ENCODE results near the gene GYPE. TPM values are rescaled to one million over a fixed set of nuclear protein-coding genes. Genes with fewer than 3 reads are reported as not detected.
"Not testable (repeated sequence)": the region's sequence is repeated elsewhere in the genome, so short reads cannot be mapped to it uniquely, and the experiment has no call there.

The GYPE gene
- total RNA-seq (0.07 TPM in 1 of 2 replicates, not detected in the other), polyA plus RNA-seq (0.61 and 3.5 TPM in 2 replicates)

DNA sequence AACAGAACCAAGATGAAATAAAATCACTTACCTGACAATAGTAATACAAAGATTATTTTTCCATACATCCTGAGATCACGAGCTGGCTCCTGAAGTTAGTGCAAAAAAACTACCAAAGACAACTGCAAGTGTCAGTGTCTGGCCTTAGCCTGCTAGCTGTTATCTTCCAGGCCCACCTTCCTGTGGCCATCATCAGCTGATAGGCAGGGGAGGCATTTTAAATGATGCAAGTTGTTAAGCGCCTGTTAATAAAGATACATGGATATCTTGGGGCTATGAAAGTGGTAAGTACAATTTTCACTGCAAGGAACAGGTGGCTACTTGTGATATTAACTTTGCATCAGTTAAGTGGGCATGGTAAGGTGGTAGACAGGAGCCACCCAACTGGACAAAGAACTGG is at the start of gene GYPE:
Gene GYPE (minus strand): TSS at position 120 of the 400 bp plus-strand sequence. CDS start 52 bp downstream, at position 68.
- not testable (repeated sequence) for H3K4me1 ChIP-seq (ENCODE audit: low read depth); H3K9me3 ChIP-seq (ENCODE audit: low read depth); DNase-seq (ENCODE audit: low read depth in 1 of 2, low spot score in 1 of 2)

DNA sequence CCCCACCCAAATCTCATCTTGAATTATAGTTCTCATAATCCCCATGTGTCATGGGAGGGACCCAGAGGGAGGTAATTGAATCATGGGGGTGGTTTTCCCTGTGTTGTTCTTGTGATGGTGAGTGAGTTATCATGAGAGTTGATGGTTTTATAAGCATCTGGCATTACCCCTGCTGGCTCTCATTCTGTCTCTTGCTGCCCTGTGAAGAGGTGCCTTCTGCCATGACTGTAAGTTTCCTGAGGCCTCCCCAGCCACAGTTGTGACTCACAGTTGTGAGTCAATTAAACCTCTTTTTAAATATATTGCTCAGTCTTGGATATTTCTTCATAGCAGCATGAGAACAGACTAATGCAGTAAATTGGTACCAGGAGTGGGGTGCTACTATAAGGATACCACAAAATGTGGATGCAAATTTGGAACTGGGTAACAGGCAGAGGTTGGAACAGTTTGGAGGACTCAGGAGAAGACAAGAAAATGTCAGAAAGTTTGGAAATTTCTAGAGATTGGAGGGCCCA is 46.2 kb upstream of the GYPE start:
- not testable (repeated sequence) for H3K9me3 ChIP-seq (ENCODE audit: low read depth); H3K4me3 ChIP-seq; H3K27ac ChIP-seq; DNase-seq (ENCODE audit: low read depth in 1 of 2, low spot score in 1 of 2); H3K27me3 ChIP-seq; H3K4me1 ChIP-seq (ENCODE audit: low read depth); H3K36me3 ChIP-seq

More for the DNA sequence above, at the start of gene GYPE:
- H3K36me3 ChIP-seq, H3K4me3 ChIP-seq, H3K27me3 ChIP-seq, H3K27ac ChIP-seq: not testable (repeated sequence)

DNA sequence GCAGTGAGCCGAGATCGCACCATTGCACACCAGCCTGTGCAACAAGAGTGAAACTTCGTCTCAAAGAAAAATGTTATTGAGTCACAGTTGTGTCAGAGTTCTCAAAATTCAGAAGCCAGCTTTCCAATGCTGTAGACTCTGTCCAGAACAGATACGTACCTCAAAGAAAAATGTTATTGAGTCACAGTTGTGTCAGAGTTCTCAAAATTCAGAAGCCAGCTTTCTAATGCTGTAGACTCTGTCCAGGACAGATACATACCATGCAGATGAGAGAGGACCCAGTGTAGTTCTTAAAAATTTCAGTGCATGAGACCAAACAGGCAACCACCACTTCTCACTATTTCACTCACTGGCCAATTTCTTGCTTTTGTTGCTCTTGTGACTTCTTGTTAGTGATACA is 45.6 kb upstream of the GYPE start:
- H3K4me1 ChIP-seq (ENCODE audit: low read depth); DNase-seq (ENCODE audit: low read depth in 1 of 2, low spot score in 1 of 2); H3K27me3 ChIP-seq; H3K9me3 ChIP-seq (ENCODE audit: low read depth); H3K4me3 ChIP-seq; H3K27ac ChIP-seq; H3K36me3 ChIP-seq: not testable (repeated sequence)

DNA sequence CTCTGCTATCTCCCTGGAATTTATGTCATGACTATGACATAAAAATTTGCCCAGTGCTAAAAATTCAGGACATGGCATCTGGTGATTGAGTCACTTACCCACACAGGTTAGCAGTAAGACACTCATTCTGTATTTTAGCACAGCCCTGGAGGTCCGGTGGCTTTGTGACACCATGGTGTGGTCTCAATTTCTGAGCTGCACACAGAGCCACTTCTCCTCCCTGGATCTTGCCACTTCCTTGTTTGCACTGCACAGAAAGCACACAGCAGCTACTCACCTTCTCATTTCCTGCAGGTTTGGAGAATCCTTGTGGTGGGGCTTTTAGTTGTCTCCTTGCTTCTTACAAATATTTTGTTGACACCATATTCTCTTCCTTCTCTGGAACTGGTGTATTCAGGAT is 44.8 kb upstream of the GYPE start:
- not testable (repeated sequence) for H3K4me1 ChIP-seq (ENCODE audit: low read depth); H3K4me3 ChIP-seq; H3K9me3 ChIP-seq (ENCODE audit: low read depth); H3K27me3 ChIP-seq; H3K27ac ChIP-seq; H3K36me3 ChIP-seq; DNase-seq (ENCODE audit: low read depth in 1 of 2, low spot score in 1 of 2)

DNA sequence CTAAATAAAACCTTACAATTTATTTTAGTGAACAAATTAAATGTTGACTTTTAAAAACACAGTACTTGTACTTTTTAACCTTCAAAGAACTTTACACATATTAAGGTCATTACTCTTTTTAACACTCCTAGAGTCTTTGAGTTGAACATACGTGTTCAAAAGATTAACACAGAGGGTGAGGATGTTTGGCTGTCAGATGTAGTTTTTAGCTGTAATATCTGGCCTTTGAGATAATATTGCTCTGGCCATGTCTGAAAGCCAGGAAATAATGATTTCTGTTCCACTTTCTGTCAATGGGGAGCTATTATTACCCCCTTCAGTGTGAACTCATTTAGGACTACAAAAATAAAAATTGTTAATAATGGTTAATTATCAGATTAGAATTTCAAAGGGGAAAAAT is 42.1 kb upstream of the GYPE start:
- not testable (repeated sequence) for H3K27me3 ChIP-seq; H3K27ac ChIP-seq; H3K4me3 ChIP-seq; H3K36me3 ChIP-seq; DNase-seq (ENCODE audit: low read depth in 1 of 2, low spot score in 1 of 2); H3K9me3 ChIP-seq (ENCODE audit: low read depth); H3K4me1 ChIP-seq (ENCODE audit: low read depth)

DNA sequence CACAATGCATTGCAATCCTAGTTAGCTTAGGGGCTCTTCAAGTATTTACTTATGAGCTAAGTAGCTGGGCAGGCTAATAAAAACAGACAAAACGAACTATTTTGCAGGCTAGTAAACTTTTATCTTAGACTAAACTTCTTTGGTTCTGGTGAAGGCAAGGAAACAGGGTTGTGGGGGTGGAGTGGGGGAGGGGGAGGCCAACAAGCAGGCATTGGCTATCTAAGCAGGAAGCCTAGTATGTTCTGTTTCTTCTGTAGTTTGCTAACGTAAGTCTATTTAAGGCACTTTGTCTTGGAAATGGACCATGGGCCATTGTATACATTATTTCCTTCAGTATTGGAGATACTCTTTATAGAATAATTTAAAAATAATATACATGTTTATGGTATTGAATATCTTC is 35.3 kb upstream of the GYPE start:
- H3K36me3 ChIP-seq, H3K27me3 ChIP-seq: not testable (repeated sequence)

DNA sequence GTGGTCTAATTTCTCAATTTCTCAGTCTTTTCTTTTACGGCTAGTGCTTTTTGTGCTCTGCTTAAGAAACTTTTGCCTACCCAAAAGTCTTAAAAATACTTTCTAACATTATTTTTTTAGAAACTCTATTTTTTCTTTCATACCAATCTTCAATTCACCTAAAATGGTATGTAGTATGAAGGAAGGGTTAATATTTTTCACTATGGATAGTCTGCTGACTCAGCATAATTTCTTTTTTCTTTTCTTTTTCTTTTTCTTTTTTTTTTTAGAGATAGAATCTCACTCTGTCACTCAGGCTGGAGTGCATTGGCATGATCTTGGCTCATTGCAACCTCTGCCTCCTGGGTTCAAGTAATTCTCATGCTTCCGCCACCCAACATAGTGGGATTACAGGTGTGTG is 34.2 kb upstream of the GYPE start:
- H3K9me3 ChIP-seq (ENCODE audit: low read depth), result no peaks in the 10 kb centered on the region
- H3K4me3 ChIP-seq, result no peak overlapping the region
- TF ChIP-seq, protein P1, sequence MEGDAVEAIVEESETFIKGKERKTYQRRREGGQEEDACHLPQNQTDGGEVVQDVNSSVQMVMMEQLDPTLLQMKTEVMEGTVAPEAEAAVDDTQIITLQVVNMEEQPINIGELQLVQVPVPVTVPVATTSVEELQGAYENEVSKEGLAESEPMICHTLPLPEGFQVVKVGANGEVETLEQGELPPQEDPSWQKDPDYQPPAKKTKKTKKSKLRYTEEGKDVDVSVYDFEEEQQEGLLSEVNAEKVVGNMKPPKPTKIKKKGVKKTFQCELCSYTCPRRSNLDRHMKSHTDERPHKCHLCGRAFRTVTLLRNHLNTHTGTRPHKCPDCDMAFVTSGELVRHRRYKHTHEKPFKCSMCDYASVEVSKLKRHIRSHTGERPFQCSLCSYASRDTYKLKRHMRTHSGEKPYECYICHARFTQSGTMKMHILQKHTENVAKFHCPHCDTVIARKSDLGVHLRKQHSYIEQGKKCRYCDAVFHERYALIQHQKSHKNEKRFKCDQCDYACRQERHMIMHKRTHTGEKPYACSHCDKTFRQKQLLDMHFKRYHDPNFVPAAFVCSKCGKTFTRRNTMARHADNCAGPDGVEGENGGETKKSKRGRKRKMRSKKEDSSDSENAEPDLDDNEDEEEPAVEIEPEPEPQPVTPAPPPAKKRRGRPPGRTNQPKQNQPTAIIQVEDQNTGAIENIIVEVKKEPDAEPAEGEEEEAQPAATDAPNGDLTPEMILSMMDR (IDR thresholded peaks at IDR 0.05; ENCODE audit: low read depth, low read length), result no peak
- H3K27ac ChIP-seq, result no peak overlapping the region
- H3K36me3 ChIP-seq, result no peaks in the 10 kb centered on the region
- no peak for DNase-seq (ENCODE audit: low read depth in 1 of 2, low spot score in 1 of 2)
- no peaks in the 10 kb centered on the region for H3K4me1 ChIP-seq (ENCODE audit: low read depth)
- no peaks in the 10 kb centered on the region for H3K27me3 ChIP-seq

More for the DNA sequence above, 35.3 kb upstream of the GYPE start:
- H3K9me3 ChIP-seq (ENCODE audit: low read depth); H3K4me1 ChIP-seq (ENCODE audit: low read depth); H3K4me3 ChIP-seq; H3K27ac ChIP-seq; DNase-seq (ENCODE audit: low read depth in 1 of 2, low spot score in 1 of 2): not testable (repeated sequence)

DNA sequence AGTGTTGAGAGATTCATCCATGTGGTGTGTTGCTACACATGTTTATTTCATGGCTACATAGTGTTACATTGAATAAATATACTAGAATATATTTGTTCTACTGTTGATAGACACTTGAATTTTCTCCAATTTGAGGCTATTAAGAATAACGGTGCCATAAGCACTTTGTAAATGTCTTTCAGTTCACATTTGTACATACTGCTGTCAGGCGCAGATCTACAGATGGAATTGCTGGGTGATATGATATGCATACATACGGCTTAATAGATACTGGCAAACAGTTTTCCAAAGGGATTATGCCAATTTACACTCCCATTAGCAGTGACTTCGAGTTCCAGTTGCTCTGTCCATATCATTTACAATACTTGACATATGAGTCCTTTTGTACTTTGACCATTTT is 33.5 kb upstream of the GYPE start:
- not testable (repeated sequence) for H3K27me3 ChIP-seq; H3K36me3 ChIP-seq; DNase-seq (ENCODE audit: low read depth in 1 of 2, low spot score in 1 of 2); H3K27ac ChIP-seq; H3K4me3 ChIP-seq; H3K9me3 ChIP-seq (ENCODE audit: low read depth); H3K4me1 ChIP-seq (ENCODE audit: low read depth)

DNA sequence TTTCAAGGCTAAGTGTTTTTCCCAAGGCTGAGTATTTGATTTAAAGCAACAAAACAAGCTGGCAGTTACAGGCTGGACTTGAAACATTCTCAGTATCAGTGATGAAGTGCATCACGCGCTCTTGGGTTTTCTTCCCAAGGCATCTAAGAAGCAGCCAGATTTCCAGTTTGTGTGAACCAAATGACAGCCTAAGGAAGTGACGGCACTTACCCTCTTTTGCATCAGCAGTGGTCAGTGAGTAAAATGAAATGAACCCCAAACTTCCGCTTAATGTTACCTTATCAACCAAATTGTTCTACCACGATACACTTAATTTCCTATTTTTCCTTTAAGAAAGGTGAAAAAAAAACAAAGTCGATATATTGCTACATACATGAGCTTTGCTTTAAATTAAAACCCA is 15.8 kb upstream of the GYPE start:
- Histone ChIP-seq H3K27ac (no peak overlapping the region), H3K4me3 (no peak overlapping the region), H3K9me3 (ENCODE audit: low read depth) (no peaks in the 10 kb centered on the region), H3K4me1 (ENCODE audit: low read depth) (no peaks in the 10 kb centered on the region), H3K36me3 (no peaks in the 10 kb centered on the region), H3K27me3 (no peaks in the 10 kb centered on the region)
- DNase-seq (ENCODE audit: low read depth in 1 of 2, low spot score in 1 of 2), result peak in 1 of 2 donors; percentile 42
- TF ChIP-seq, protein P1 (IDR thresholded peaks at IDR 0.05; ENCODE audit: low read depth, low read length), result no peak

DNA sequence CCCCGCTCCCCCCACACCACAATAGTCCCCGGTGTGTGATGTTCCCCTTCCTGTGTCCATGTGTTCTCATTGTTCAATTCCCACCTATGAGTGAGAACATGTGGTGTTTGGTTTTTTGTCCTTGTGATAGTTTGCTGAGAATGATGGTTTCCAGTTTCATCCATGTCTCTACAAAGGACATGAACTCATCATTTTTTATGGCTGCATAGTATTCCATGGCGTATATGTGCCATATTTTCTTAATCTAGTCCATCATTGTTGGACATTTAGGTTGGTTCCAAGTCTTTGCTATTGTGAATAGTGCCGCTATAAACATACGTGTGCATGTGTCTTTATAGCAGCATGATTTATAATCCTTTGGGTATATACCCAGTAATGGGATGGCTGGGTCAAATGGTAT is 11.1 kb upstream of the GYPE start:
- H3K36me3 ChIP-seq; H3K27ac ChIP-seq; H3K4me1 ChIP-seq (ENCODE audit: low read depth); DNase-seq (ENCODE audit: low read depth in 1 of 2, low spot score in 1 of 2); H3K27me3 ChIP-seq; H3K9me3 ChIP-seq (ENCODE audit: low read depth); H3K4me3 ChIP-seq: not testable (repeated sequence)

DNA sequence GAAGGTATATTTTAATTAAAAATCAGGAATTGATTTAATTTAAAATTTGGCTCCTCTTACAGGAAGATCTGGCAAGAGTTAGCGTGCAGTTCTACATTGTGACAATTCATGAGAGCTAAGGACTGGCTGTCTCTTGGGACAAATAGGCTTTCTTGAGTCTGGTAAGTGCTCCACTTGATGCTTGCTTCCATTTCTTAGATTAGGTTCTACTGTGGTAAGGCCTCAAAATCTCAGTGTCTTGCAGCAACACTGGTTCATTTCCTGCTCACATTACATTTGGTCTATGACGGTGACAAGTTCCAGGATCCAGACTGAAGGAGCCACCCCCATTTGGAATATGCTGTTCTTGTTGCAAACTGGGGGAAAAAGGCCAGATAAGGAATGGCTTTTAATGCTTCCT is 7.1 kb upstream of the GYPE start:
- not testable (repeated sequence) for H3K4me1 ChIP-seq (ENCODE audit: low read depth); H3K4me3 ChIP-seq; H3K27ac ChIP-seq; H3K9me3 ChIP-seq (ENCODE audit: low read depth); H3K27me3 ChIP-seq; H3K36me3 ChIP-seq
- DNase-seq (ENCODE audit: low read depth in 1 of 2, low spot score in 1 of 2), result peak in 1 of 2 donors; percentile 18

DNA sequence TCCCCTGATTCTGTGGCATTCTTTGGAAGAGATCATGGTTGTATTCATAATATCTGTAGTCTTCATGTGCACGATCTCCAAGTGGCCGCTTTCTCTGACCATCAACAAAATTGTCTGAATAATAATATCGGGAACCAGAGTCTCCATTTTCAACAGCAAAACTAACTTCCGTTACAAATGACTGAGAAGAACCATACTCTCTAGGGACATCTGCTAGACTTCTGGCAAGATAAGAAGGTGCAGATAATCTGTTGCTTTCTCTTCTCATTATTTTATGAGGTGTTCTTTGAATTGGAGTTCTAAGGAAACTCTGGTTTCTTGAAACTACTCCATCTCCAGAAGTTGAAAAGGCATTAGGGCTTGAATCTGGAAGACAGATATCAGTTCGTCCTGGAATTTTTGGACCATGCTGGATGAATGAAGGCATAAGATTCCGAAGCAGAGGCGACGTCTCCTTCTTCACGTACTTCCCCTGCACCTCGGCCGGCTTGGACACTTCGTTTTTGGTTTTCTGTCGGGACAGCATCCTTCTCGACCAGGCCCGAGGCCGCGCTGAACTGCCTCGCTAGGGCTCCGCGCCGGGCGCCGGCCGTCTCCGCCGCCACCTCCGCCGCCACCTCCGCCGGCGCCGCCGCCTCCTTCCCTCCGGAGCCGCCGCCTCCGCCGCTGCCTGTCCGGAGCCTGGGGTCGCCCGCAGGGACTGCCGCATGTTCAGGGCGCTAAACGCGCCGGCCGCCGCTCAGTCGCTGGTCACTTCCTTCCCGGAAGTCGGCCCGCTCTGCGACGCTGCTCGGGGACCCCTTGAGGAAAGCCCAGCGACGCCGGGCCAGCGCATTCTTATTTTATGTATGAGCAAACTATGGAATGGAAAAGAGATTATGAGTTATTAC is 6.4 kb upstream of the GYPE start:
- peak in 1 of 2 donors; percentile 35 for DNase-seq (ENCODE audit: low read depth in 1 of 2, low spot score in 1 of 2)

More for the DNA sequence above, 6.4 kb upstream of the GYPE start:
- not testable (repeated sequence) for H3K36me3 ChIP-seq; H3K4me3 ChIP-seq; H3K27ac ChIP-seq; H3K4me1 ChIP-seq (ENCODE audit: low read depth); H3K9me3 ChIP-seq (ENCODE audit: low read depth); H3K27me3 ChIP-seq
